K562 (cell line): ENCODE results near the gene AQP9. TPM values are rescaled to one million over a fixed set of nuclear protein-coding genes. Genes with fewer than 3 reads are reported as not detected.

Source experiments
- ARNT ChIP-seq, 2 experiments: fragments of 450-650 bp; IDR thresholded peaks; 2 replicates each; pipeline ENCODE4 v1.6.1; 2016; ENCODE audit warnings: mild to moderate bottlenecking in 1 of 2
- NELFE ChIP-seq: IDR thresholded peaks from 2 replicates; pipeline ENCODE4 v1.6.1; 2011; ENCODE audit warnings: mild to moderate bottlenecking; ENCODE audit not compliant: insufficient read depth, insufficient read length
- SMARCA5 ChIP-seq: fragments of 450-650 bp; IDR thresholded peaks from 2 replicates; pipeline ENCODE4 v1.6.1; 2016
- SNRNP70 ChIP-seq: fragments of 200-400 bp; formaldehyde crosslinking; optimal IDR thresholded peaks from 2 replicates; pipeline ENCODE3; 2017; ENCODE audit warnings: low read depth, low read length
- SP1 ChIP-seq: sonication (generic); formaldehyde crosslinking; IDR thresholded peaks from 2 replicates; pipeline ENCODE4 v1.8.1; 2022; ENCODE audit warnings: mild to moderate bottlenecking, missing genetic modification reagents
- SREBF2 ChIP-seq: sonication (generic); formaldehyde crosslinking; IDR thresholded peaks from 2 replicates; pipeline ENCODE4 v1.4.0; 2020; ENCODE audit warnings: mild to moderate bottlenecking, missing genetic modification reagents
- TEAD1 ChIP-seq, 2 experiments: fragments of 450-650 bp in 1 of 2; sonication (generic) in 1 of 2; formaldehyde crosslinking; IDR thresholded peaks; 2 replicates each; pipeline versions ENCODE4 v1.4.0 to v1.8.0; 2020 to 2022; ENCODE audit warnings: mild to moderate bottlenecking in 2 of 2, missing genetic modification reagents in 1 of 2
- TEAD4 ChIP-seq, 2 experiments: sonication (generic) in 1 of 2; formaldehyde crosslinking in 1 of 2; IDR thresholded peaks; 2 replicates each; pipeline versions ENCODE4 v1.6.1 to v1.8.0; 2012 to 2022; ENCODE audit warnings: borderline replicate concordance in 1 of 2, inconsistent platforms in 1 of 2, low read length in 1 of 2, mild to moderate bottlenecking in 1 of 2, missing genetic modification reagents in 1 of 2
- XRCC3 ChIP-seq: fragments of 450-650 bp; IDR thresholded peaks from 2 replicates; pipeline ENCODE4 v1.6.1; 2017; ENCODE audit warnings: mild to moderate bottlenecking, moderate library complexity
- ZNF23 ChIP-seq: fragments of 250-450 bp; sonication (Bioruptor Pico); IDR thresholded peaks from 2 replicates; pipeline ENCODE4 v1.4.0; 2020; ENCODE audit warnings: mild to moderate bottlenecking
- ZNF395 ChIP-seq: fragments of 200-800 bp; sonication (Bioruptor generic); IDR thresholded peaks from 2 replicates; pipeline ENCODE4 v1.6.1; 2017; ENCODE audit warnings: missing genetic modification characterization, missing compliant biosample characterization
- polyA plus RNA-seq, 8 experiments: library from polyadenylated mRNA; depleted of rRNA in 4 of 8; stranded (reverse) in 5 of 8; unstranded in 3 of 8; fragments of >200 nt; fragmentation: Nextera tagmentation in 2 of 8; fragmentation: Illumina TruSeq in 1 of 8; extraction: Ambion mirVana in 2 of 8; extraction: Trizol in 1 of 8; gene quantifications; 2 replicates each; pipeline versions ENCODE4 v1.2.1 to v1.2.3, GENCODE V29; 2011 to 2014; ENCODE audit warnings: inconsistent platforms in 1 of 8, missing spikeins in 1 of 8
- total RNA-seq, 7 experiments: library from RNA; depleted of rRNA in 6 of 7; stranded (reverse); fragments of >200 nt in 6 of 7; fragmentation: Illumina TruSeq in 2 of 7; extraction: Trizol in 2 of 7; gene quantifications; 2 replicates each; pipeline versions ENCODE4 v1.2.1 to v1.2.3, GENCODE V29; 2011 to 2021; ENCODE audit warnings: low replicate concordance in 1 of 7
- TF ChIP-seq, protein P1 (sequence below), 2 experiments: fragments of 450-650 bp; formaldehyde crosslinking in 1 of 2; IDR thresholded peaks; 2 replicates each; pipeline versions ENCODE4 v1.4.0 to v1.6.1; 2014 to 2020; ENCODE audit warnings: mild to moderate bottlenecking in 2 of 2, borderline replicate concordance in 1 of 2, low read depth in 1 of 2
- TF ChIP-seq, protein P2 (sequence below): sonication (generic); formaldehyde crosslinking; IDR thresholded peaks from 2 replicates; pipeline ENCODE4 v1.8.0; 2023; ENCODE audit warnings: missing genetic modification reagents, mild to moderate bottlenecking, borderline replicate concordance

The AQP9 gene
- total and polyA plus RNA-seq, 9 of the 15 experiments (the other 6 are each of a cell fraction or from before 2014, with no cell fraction given), result 0.04 to 0.33 (median 0.07) TPM; not detected in 4

GRCh38 chr15:58115692-58116091, 22.5 kb upstream of the AQP9 start (continued):
- TF ChIP-seq, protein P1, sequence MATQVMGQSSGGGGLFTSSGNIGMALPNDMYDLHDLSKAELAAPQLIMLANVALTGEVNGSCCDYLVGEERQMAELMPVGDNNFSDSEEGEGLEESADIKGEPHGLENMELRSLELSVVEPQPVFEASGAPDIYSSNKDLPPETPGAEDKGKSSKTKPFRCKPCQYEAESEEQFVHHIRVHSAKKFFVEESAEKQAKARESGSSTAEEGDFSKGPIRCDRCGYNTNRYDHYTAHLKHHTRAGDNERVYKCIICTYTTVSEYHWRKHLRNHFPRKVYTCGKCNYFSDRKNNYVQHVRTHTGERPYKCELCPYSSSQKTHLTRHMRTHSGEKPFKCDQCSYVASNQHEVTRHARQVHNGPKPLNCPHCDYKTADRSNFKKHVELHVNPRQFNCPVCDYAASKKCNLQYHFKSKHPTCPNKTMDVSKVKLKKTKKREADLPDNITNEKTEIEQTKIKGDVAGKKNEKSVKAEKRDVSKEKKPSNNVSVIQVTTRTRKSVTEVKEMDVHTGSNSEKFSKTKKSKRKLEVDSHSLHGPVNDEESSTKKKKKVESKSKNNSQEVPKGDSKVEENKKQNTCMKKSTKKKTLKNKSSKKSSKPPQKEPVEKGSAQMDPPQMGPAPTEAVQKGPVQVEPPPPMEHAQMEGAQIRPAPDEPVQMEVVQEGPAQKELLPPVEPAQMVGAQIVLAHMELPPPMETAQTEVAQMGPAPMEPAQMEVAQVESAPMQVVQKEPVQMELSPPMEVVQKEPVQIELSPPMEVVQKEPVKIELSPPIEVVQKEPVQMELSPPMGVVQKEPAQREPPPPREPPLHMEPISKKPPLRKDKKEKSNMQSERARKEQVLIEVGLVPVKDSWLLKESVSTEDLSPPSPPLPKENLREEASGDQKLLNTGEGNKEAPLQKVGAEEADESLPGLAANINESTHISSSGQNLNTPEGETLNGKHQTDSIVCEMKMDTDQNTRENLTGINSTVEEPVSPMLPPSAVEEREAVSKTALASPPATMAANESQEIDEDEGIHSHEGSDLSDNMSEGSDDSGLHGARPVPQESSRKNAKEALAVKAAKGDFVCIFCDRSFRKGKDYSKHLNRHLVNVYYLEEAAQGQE (IDR thresholded peaks at IDR 0.05; ENCODE audit: borderline replicate concordance), result peak; percentile 77; the same call in 1 of the 2 replicates
- TF ChIP-seq, protein P1 (CRISPR knock-in tag; IDR thresholded peaks at IDR 0.05; ENCODE audit: low read depth), result no peak
- TF ChIP-seq ZNF23 (CRISPR knock-in tag), result no peak
- TF ChIP-seq TEAD4 (IDR thresholded peaks at IDR 0.05; ENCODE audit: low read length), result 0 out of 2 replicates have a peak, but pooled peaks have one; percentile 16
- no peak for TF ChIP-seq TEAD4 (CRISPR knock-in tag; IDR thresholded peaks at IDR 0.05; ENCODE audit: borderline replicate concordance)
- TF ChIP-seq ZNF395 (CRISPR knock-in tag), result no peak
- no peak for TF ChIP-seq XRCC3
- TF ChIP-seq TEAD1 (CRISPR knock-in tag; IDR thresholded peaks at IDR 0.05), result no peak
- TF ChIP-seq SREBF2, result no peak
- TF ChIP-seq SNRNP70, result no peak
- TF ChIP-seq SMARCA5, result no peak
- TF ChIP-seq, protein P2, sequence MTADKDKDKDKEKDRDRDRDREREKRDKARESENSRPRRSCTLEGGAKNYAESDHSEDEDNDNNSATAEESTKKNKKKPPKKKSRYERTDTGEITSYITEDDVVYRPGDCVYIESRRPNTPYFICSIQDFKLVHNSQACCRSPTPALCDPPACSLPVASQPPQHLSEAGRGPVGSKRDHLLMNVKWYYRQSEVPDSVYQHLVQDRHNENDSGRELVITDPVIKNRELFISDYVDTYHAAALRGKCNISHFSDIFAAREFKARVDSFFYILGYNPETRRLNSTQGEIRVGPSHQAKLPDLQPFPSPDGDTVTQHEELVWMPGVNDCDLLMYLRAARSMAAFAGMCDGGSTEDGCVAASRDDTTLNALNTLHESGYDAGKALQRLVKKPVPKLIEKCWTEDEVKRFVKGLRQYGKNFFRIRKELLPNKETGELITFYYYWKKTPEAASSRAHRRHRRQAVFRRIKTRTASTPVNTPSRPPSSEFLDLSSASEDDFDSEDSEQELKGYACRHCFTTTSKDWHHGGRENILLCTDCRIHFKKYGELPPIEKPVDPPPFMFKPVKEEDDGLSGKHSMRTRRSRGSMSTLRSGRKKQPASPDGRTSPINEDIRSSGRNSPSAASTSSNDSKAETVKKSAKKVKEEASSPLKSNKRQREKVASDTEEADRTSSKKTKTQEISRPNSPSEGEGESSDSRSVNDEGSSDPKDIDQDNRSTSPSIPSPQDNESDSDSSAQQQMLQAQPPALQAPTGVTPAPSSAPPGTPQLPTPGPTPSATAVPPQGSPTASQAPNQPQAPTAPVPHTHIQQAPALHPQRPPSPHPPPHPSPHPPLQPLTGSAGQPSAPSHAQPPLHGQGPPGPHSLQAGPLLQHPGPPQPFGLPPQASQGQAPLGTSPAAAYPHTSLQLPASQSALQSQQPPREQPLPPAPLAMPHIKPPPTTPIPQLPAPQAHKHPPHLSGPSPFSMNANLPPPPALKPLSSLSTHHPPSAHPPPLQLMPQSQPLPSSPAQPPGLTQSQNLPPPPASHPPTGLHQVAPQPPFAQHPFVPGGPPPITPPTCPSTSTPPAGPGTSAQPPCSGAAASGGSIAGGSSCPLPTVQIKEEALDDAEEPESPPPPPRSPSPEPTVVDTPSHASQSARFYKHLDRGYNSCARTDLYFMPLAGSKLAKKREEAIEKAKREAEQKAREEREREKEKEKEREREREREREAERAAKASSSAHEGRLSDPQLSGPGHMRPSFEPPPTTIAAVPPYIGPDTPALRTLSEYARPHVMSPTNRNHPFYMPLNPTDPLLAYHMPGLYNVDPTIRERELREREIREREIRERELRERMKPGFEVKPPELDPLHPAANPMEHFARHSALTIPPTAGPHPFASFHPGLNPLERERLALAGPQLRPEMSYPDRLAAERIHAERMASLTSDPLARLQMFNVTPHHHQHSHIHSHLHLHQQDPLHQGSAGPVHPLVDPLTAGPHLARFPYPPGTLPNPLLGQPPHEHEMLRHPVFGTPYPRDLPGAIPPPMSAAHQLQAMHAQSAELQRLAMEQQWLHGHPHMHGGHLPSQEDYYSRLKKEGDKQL, result no peak
- 0 out of 4 replicates have a peak, but pooled peaks of 1 of the 2 experiments have one; percentile 16 for TF ChIP-seq ARNT (IDR thresholded peaks at IDR 0.05)
- no peak for TF ChIP-seq SP1
- TF ChIP-seq NELFE, result no peak
